SK-N-SH (cell line): ENCODE measurements around the gene DACT2. TPM values are rescaled to one million over a fixed set of nuclear protein-coding genes. Genes with fewer than 3 reads are reported as not detected.

Experiments
- CTCF ChIA-PET: fragments of 300-600, 350-600 bp; formaldehyde crosslinking; extraction: SDS; loops from one replicate; lab custom pipeline; 2021; lab: Yijun Ruan, JAX
- POLR2A ChIA-PET: fragments of 350-600 bp; sonication (Branson Sonifier 250); formaldehyde crosslinking; extraction: SDS; loops from one replicate; lab custom pipeline; 2020; ENCODE audit warnings: antibody characterized with exemption, inconsistent platforms; lab: Yijun Ruan, JAX
- DNase-seq: peaks from one replicate; pipeline ENCODE4 v3.0.0; 2012
- H2AFZ ChIP-seq: fragments of 200-600 bp; sonication (generic); 2 replicates; pipeline ENCODE4 v1.8.1; 2016; ENCODE audit warnings: antibody characterized with exemption, mild to moderate bottlenecking, low read depth
- H3F3A ChIP-seq: fragments of 200-600 bp; sonication (generic); replicated peaks from 2 replicates; pipeline ENCODE3; 2016; ENCODE audit warnings: antibody characterized with exemption, mild to moderate bottlenecking; ENCODE audit not compliant: insufficient read depth
- H3K27ac ChIP-seq, 2 experiments: fragments of 200-500 bp in 1 of 2; fragments of 200-600 bp in 1 of 2; sonication (Bioruptor generic) in 1 of 2; sonication (generic), shearing (Covaris generic) in 1 of 2; 2 replicates each; pipeline versions ENCODE4 v1.5.1 to v1.6.1; 2014 to 2016; ENCODE audit warnings: low read depth in 2 of 2, inconsistent platforms in 1 of 2, low read length in 1 of 2, mild to moderate bottlenecking in 1 of 2, mixed read lengths in 1 of 2
- H3K27me3 ChIP-seq: fragments of 200-600 bp; sonication (generic), shearing (Covaris generic); 2 replicates; pipeline ENCODE4 v1.6.1; 2016; ENCODE audit warnings: mixed run types; ENCODE audit not compliant: insufficient read depth
- H3K36me3 ChIP-seq, 2 experiments: fragments of 200-500 bp in 1 of 2; fragments of 200-600 bp in 1 of 2; sonication (Bioruptor generic) in 1 of 2; sonication (generic) in 1 of 2; replicated peaks in 1 of 2; 2 replicates each; pipeline versions ENCODE3 to v1.5.1; 2014 to 2016; ENCODE audit warnings: low read length in 1 of 2, mild to moderate bottlenecking in 1 of 2; ENCODE audit not compliant: insufficient read depth in 2 of 2, control insufficient read depth in 1 of 2
- H3K4me1 ChIP-seq, 2 experiments: fragments of 200-500 bp in 1 of 2; fragments of 200-600 bp in 1 of 2; sonication (Bioruptor generic) in 1 of 2; sonication (generic), shearing (Covaris generic) in 1 of 2; 2 replicates each; pipeline versions ENCODE4 v1.5.1 to v1.6.1; 2014 to 2016; ENCODE audit warnings: low read depth in 1 of 2, low read length in 1 of 2, mixed run types in 1 of 2; ENCODE audit not compliant: insufficient read depth in 2 of 2, control insufficient read depth in 1 of 2
- H3K4me2 ChIP-seq: fragments of 200-600 bp; sonication (generic), shearing (Covaris generic); 2 replicates; pipeline ENCODE4 v1.6.1; 2017; ENCODE audit warnings: mixed run types
- H3K4me3 ChIP-seq, 2 experiments: fragments of 200-500 bp in 1 of 2; fragments of 200-600 bp in 1 of 2; sonication (Bioruptor generic) in 1 of 2; sonication (generic), shearing (Covaris generic) in 1 of 2; 2 replicates each; pipeline versions ENCODE4 v1.5.1 to v1.8.1; 2014 to 2016; ENCODE audit warnings: low read depth in 2 of 2, inconsistent platforms in 1 of 2, low read length in 1 of 2, mild to moderate bottlenecking in 1 of 2, mixed read lengths in 1 of 2, moderate library complexity in 1 of 2
- H3K79me2 ChIP-seq: fragments of 200-600 bp; sonication (generic); 2 replicates; pipeline ENCODE4 v1.8.1; 2017; ENCODE audit warnings: mild to moderate bottlenecking; ENCODE audit not compliant: insufficient read depth
- H3K9ac ChIP-seq: fragments of 200-600 bp; sonication (generic); 2 replicates; pipeline ENCODE4 v1.6.1; 2017; ENCODE audit warnings: mixed run types
- H3K9me2 ChIP-seq: fragments of 200-600 bp; sonication (generic); 2 replicates; pipeline ENCODE4 v1.6.1; 2017; ENCODE audit warnings: mixed run types
- H3K9me3 ChIP-seq: fragments of 200-600 bp; sonication (generic); 2 replicates; pipeline ENCODE4 v1.6.1; 2017; ENCODE audit warnings: mixed run types, mild to moderate bottlenecking, moderate library complexity
- H4K20me1 ChIP-seq: fragments of 200-600 bp; sonication (generic); 2 replicates; pipeline ENCODE4 v1.6.1; 2017; ENCODE audit warnings: mild to moderate bottlenecking, mixed run types; ENCODE audit not compliant: insufficient read depth
- CHD2 ChIP-seq: fragments of 150-350 bp; IDR thresholded peaks from 2 replicates; pipeline ENCODE4 v1.6.1; 2018; ENCODE audit warnings: low read length; ENCODE audit not compliant: partially characterized antibody
- CTCF ChIP-seq: fragments of 200-600 bp; sonication (generic); IDR thresholded peaks from 2 replicates; pipeline ENCODE4 v1.6.1; 2017; ENCODE audit warnings: antibody characterized with exemption, mild to moderate bottlenecking, moderate library complexity
- EZH2phosphoT487 ChIP-seq: fragments of 200-600 bp; sonication (generic); IDR thresholded peaks from 2 replicates; pipeline ENCODE4 v1.6.1; 2017; ENCODE audit warnings: low read depth, mixed run types, mild to moderate bottlenecking, antibody characterized with exemption, moderate library complexity, borderline replicate concordance
- FOSL2 ChIP-seq: IDR thresholded peaks from 2 replicates; pipeline ENCODE4 v1.4.0; 2012; ENCODE audit warnings: low read depth, mild to moderate bottlenecking, moderate library complexity, borderline replicate concordance
- MEF2A ChIP-seq: IDR thresholded peaks from 2 replicates; pipeline ENCODE4 v1.4.0; 2012; ENCODE audit warnings: low read depth, borderline replicate concordance
- RCOR1 ChIP-seq: fragments of 150-350 bp; IDR thresholded peaks from 2 replicates; pipeline ENCODE4 v1.6.1; 2017; ENCODE audit warnings: antibody characterized with exemption, low read length
- RFX5 ChIP-seq: IDR thresholded peaks from 2 replicates; pipeline ENCODE4 v1.6.1; 2012; ENCODE audit warnings: mild to moderate bottlenecking, improper control_type of control experiment, low read length
- RXRA ChIP-seq: IDR thresholded peaks from 2 replicates; pipeline ENCODE4 v1.4.0; 2012; ENCODE audit warnings: low read depth, mild to moderate bottlenecking, borderline replicate concordance
- SIN3A ChIP-seq: IDR thresholded peaks from 2 replicates; pipeline ENCODE4 v1.6.1; 2012; ENCODE audit warnings: low read depth, mild to moderate bottlenecking, low read length, moderate library complexity, borderline replicate concordance
- TEAD4 ChIP-seq: IDR thresholded peaks from 2 replicates; pipeline ENCODE4 v1.4.0; 2012; ENCODE audit warnings: mild to moderate bottlenecking, borderline replicate concordance; ENCODE audit not compliant: insufficient read depth
- ZBTB33 ChIP-seq: IDR thresholded peaks from 2 replicates; pipeline ENCODE4 v1.4.0; 2012; ENCODE audit warnings: low read depth, borderline replicate concordance
- WGBS: methylation state at CpG from one replicate; pipeline ENCODE4 v1.1.6; 2017; ENCODE audit warnings: low lambda C conversion rate; 5-methylcytosine and 5-hydroxymethylcytosine counted together
- polyA plus RNA-seq, 3 experiments: library from polyadenylated mRNA; depleted of rRNA; stranded (reverse); fragments of >200 nt; gene quantifications; 2 replicates each; pipeline ENCODE4 v1.2.3, GENCODE V29; 2012

DACT2 gene
- polyA plus RNA-seq, 1 of the 3 experiments (the other 2 are of a cell fraction): not detected

GRCh38 chr6:168348186-168348585 lies 28.6 kb upstream of the DACT2 start (continued):
- TF ChIP-seq CTCF: no peak
- no peak for TF ChIP-seq RCOR1
- no peak for TF ChIP-seq EZH2phosphoT487
- TF ChIP-seq FOSL2: no peak
- no peak for TF ChIP-seq MEF2A
- TF ChIP-seq TEAD4: no peak
- TF ChIP-seq RXRA: no peak
- no peak for TF ChIP-seq SIN3A
- TF ChIP-seq, all 33 proteins: peak for 0

GRCh38 chr6:168347615-168348014 lies 28.0 kb upstream of the DACT2 start:
- Histone ChIP-seq H3K9me2 (no peaks in the 10 kb centered on the region), H3K4me3 (no peak overlapping the region), H3F3A (no peaks in the 10 kb centered on the region), H3K4me1 (no peaks in the 10 kb centered on the region), H2AFZ (no peak overlapping the region), H3K36me3 (no peaks in the 10 kb centered on the region), H3K9me3 (no peaks in the 10 kb centered on the region), H3K27ac (no peak overlapping the region), H3K79me2 (no peaks in the 10 kb centered on the region), H3K27me3 (no peaks in the 10 kb centered on the region), H3K4me2 (no peak overlapping the region), H3K9ac (no peak overlapping the region), H4K20me1 (no peaks in the 10 kb centered on the region)
- WGBS: 50% methylated on average over 11 of the region's 17 CpGs
- ChIA-PET POLR2A (no interaction called here), CTCF (interaction anchor here (2.0 kb wide), 1 partner anchor 8 kb away, joined by 5 read pairs; no protein-coding TSS in a partner anchor)
- no peak for DNase-seq
- no peak for TF ChIP-seq RFX5
- TF ChIP-seq ZBTB33: no peak

GRCh38 chr6:168347053-168347452 lies 27.5 kb upstream of the DACT2 start:
- no peaks in the 10 kb centered on the region for H3K79me2 ChIP-seq
- H3K4me3 ChIP-seq: no peak overlapping the region
- TF ChIP-seq SIN3A (no peak), CHD2 (no peak), RFX5 (no peak)
- H3K36me3 ChIP-seq: no peaks in the 10 kb centered on the region
- 82% methylated on average over 7 of the region's 7 CpGs for WGBS
- no peak for DNase-seq
- H3K9ac ChIP-seq: no peak overlapping the region
- no peaks in the 10 kb centered on the region for H3K9me3 ChIP-seq
- H3K27ac ChIP-seq: no peak overlapping the region
- H3F3A ChIP-seq: no peaks in the 10 kb centered on the region
- no peaks in the 10 kb centered on the region for H3K27me3 ChIP-seq
- ChIA-PET CTCF (interaction anchor here (2.0 kb wide), 1 partner anchor 9 kb away, joined by 5 read pairs; no protein-coding TSS in a partner anchor), POLR2A (no interaction called here)
- H3K9me2 ChIP-seq: no peaks in the 10 kb centered on the region
- H3K4me1 ChIP-seq: no peaks in the 10 kb centered on the region
- H3K4me2 ChIP-seq: no peak overlapping the region
- no peaks in the 10 kb centered on the region for H4K20me1 ChIP-seq
- no peak overlapping the region for H2AFZ ChIP-seq
